ENCODE measurements around the gene KLRC4. TPM values are rescaled to one million over a fixed set of nuclear protein-coding genes. Genes with fewer than 3 reads are reported as not detected.
A peak's percentile ranks its signal among the peaks of the same experiment; 100 is the strongest.
"Not testable (repeated sequence)": the region's sequence is repeated elsewhere in the genome, so short reads cannot be mapped to it uniquely, and the experiment has no call there.

KLRC4 gene
- total and polyA plus RNA-seq, 2 donors (not counting 1 experiment from before 2014, with no cell fraction given) = not detected

- peak overlapping the region; percentile 47 for H3K4me2 ChIP-seq (replicated peaks; ENCODE audit: low read depth, low read length, poor library complexity, severe bottlenecking)
- peaks cover 48 to 62% of the 10 kb centered on the region in 2 donors for H3K4me1 ChIP-seq (ENCODE audit: control insufficient read depth in 2 of 2, insufficient read depth in 2 of 2, low read length in 2 of 2)
- no peaks in the 10 kb centered on the region for H3K79me2 ChIP-seq (ENCODE audit: control insufficient read depth, insufficient read depth, low read length)
- ATAC-seq (ENCODE audit: low read depth) (peak; percentile 76), DNase-seq (peak; percentile 82)
- ChIA-PET CTCF (no interaction called here), POLR2A (no interaction called here)
- peaks cover 30% of the 10 kb centered on the region for H3K4me1 Mint-ChIP-seq
- TF ChIP-seq EZH2 (IDR thresholded peaks at IDR 0.05; ENCODE audit: borderline replicate concordance, insufficient read depth, low read depth, low read length, poor library complexity, severe bottlenecking) (no peak), CTCF (IDR thresholded peaks at IDR 0.05) (no peak)
- H3K4me3 ChIP-seq (ENCODE audit: control extremely low read depth in 1 of 5, extremely low read depth in 1 of 5, insufficient read depth in 1 of 5, low read depth in 2 of 5, low read length in 4 of 5) = peak overlapping the region in 2 of 5 experiments; percentile 35 to 39
- peak overlapping the region; percentile 79 to 99 for H3K27ac ChIP-seq (ENCODE audit: low read length in 2 of 2)
- peak overlapping the region; percentile 5 for H2AFZ ChIP-seq (ENCODE audit: insufficient read depth, low read depth, low read length, poor library complexity, severe bottlenecking)
- H3K4me3 Mint-ChIP-seq = peak overlapping the region; percentile 59
- peaks cover 23% of the 10 kb centered on the region for H3K27me3 Mint-ChIP-seq
- H3K36me3 ChIP-seq (replicated peaks in 1 of 2; ENCODE audit: control extremely low read depth in 1 of 2, control insufficient read depth in 1 of 2, extremely low read depth in 1 of 2, insufficient read depth in 2 of 2, low read length in 1 of 2) = no peaks in the 10 kb centered on the region
- intact Hi-C loops (cut with micrococcal nuclease) = no loop called here
- 22% methylated on average over 3 of the region's 6 CpGs for WGBS (ENCODE audit: insufficient coverage)
- H3K27ac Mint-ChIP-seq = peak overlapping the region; percentile 80
- peaks cover 0 to 3% (median 0%) of the 10 kb centered on the region in 3 donors for H3K9me3 ChIP-seq (ENCODE audit: control extremely low read depth in 1 of 3, control insufficient read depth in 2 of 3, insufficient read depth in 1 of 3, low read length in 2 of 3)
- no peaks in the 10 kb centered on the region for H4K20me1 ChIP-seq (ENCODE audit: control insufficient read depth, insufficient read depth, low read length, poor library complexity, severe bottlenecking)
- peak overlapping the region; percentile 30 for H3K9ac ChIP-seq (ENCODE audit: low read length)
- H3K27me3 ChIP-seq (replicated peaks in 1 of 4; ENCODE audit: control extremely low read depth in 1 of 4, control insufficient read depth in 3 of 4, insufficient read depth in 4 of 4, low read length in 3 of 4) = no peaks in the 10 kb centered on the region
- no peaks in the 10 kb centered on the region for H3K9me3 Mint-ChIP-seq (ENCODE audit: insufficient read depth)
These were observed 14.1 kb downstream of the KLRC4 start for GRCh38 chr12:10395390-10395998.

GRCh38 chr12:10394531-10395152 is 14.9 kb downstream of the KLRC4 start:
- H3K4me3 ChIP-seq (ENCODE audit: control extremely low read depth in 1 of 5, extremely low read depth in 1 of 5, insufficient read depth in 1 of 5, low read depth in 2 of 5, low read length in 4 of 5); H3K9me3 ChIP-seq (ENCODE audit: control extremely low read depth in 1 of 3, control insufficient read depth in 2 of 3, insufficient read depth in 1 of 3, low read length in 2 of 3); H3K36me3 ChIP-seq (replicated peaks in 1 of 2; ENCODE audit: control extremely low read depth in 1 of 2, control insufficient read depth in 1 of 2, extremely low read depth in 1 of 2, insufficient read depth in 2 of 2, low read length in 1 of 2); intact Hi-C loops (cut with micrococcal nuclease); H3K4me3 Mint-ChIP-seq; H3K27me3 ChIP-seq (replicated peaks in 1 of 4; ENCODE audit: control extremely low read depth in 1 of 4, control insufficient read depth in 3 of 4, insufficient read depth in 4 of 4, low read length in 3 of 4); H3K79me2 ChIP-seq (ENCODE audit: control insufficient read depth, insufficient read depth, low read length); H4K20me1 ChIP-seq (ENCODE audit: control insufficient read depth, insufficient read depth, low read length, poor library complexity, severe bottlenecking); CTCF ChIA-PET; POLR2A ChIA-PET; DNase-seq; ATAC-seq (ENCODE audit: low read depth); H3K9me3 Mint-ChIP-seq (ENCODE audit: insufficient read depth): not testable (repeated sequence)
- Histone ChIP-seq H3K4me1 (ENCODE audit: control insufficient read depth in 2 of 2, insufficient read depth in 2 of 2, low read length in 2 of 2) (peaks cover 48 to 69% of the 10 kb centered on the region in 2 donors), H3K9ac (ENCODE audit: low read length) (peak overlapping the region; percentile 30), H2AFZ (ENCODE audit: insufficient read depth, low read depth, low read length, poor library complexity, severe bottlenecking) (peak overlapping the region; percentile 30), H3K4me2 (replicated peaks; ENCODE audit: low read depth, low read length, poor library complexity, severe bottlenecking) (peak overlapping the region; percentile 47), H3K27ac (ENCODE audit: low read length in 2 of 2) (peak overlapping the region; percentile 79 to 99)
- 82% methylated on average over 2 of the region's 11 CpGs for WGBS (ENCODE audit: insufficient coverage)
- H3K4me1 Mint-ChIP-seq = peaks cover 36% of the 10 kb centered on the region
- H3K27ac Mint-ChIP-seq = peak overlapping the region; percentile 80
- peaks cover 17% of the 10 kb centered on the region for H3K27me3 Mint-ChIP-seq

All from B cell (primary cell).